Eye (tissue), 1 donor: ENCODE measurements around the gene ZNF641.

ENCODE experiments used
- DNase-seq: peaks from one replicate; pipeline ENCODE4 v3.0.0-alpha.2; 2015

Gene ZNF641

GRCh38 chr12:48350249-48351021, at the start of gene ZNF641:
ZNF641 (minus strand) TSS chr12:48350919; CDS start chr12:48348090, 2,829 bp downstream.
- DNase-seq: peak; percentile 82

- DNase-seq: no peak
Observed at GRCh38 chr12:48390026-48390425, 39.3 kb upstream of the ZNF641 start.

- no peak for DNase-seq
Observed at GRCh38 chr12:48389409-48389808, 38.7 kb upstream of the ZNF641 start.

- DNase-seq: no peak
Observed at GRCh38 chr12:48388938-48389337, 38.2 kb upstream of the ZNF641 start.

- no peak for DNase-seq
Observed at GRCh38 chr12:48388460-48388859, 37.7 kb upstream of the ZNF641 start.

- DNase-seq: no peak
Observed at GRCh38 chr12:48380596-48380995, 29.9 kb upstream of the ZNF641 start.

- no peak for DNase-seq
Observed at GRCh38 chr12:48379794-48380193, 29.1 kb upstream of the ZNF641 start.

GRCh38 chr12:48377646-48378045, 26.9 kb upstream of the ZNF641 start:
- DNase-seq: no peak

GRCh38 chr12:48374164-48374563, 23.4 kb upstream of the ZNF641 start:
- DNase-seq: no peak

- no peak for DNase-seq
Observed at GRCh38 chr12:48366131-48366530, 15.4 kb upstream of the ZNF641 start.

- no peak for DNase-seq
Observed at GRCh38 chr12:48361664-48362339, 11.1 kb upstream of the ZNF641 start.

- DNase-seq: no peak
Observed at GRCh38 chr12:48358937-48359513, 8.3 kb upstream of the ZNF641 start.

- DNase-seq: no peak
Observed at GRCh38 chr12:48356041-48356768, 5.5 kb upstream of the ZNF641 start.

GRCh38 chr12:48352157-48352760, 1.5 kb upstream of the ZNF641 start:
- no peak for DNase-seq

- peak; percentile 91 for DNase-seq
Observed at GRCh38 chr12:48351022-48351708, 446 bp upstream of the ZNF641 start.

- peak; percentile 17 for DNase-seq
Observed at GRCh38 chr12:48349471-48349870, 1.2 kb downstream of the ZNF641 start.

GRCh38 chr12:48342980-48343379, 7.7 kb downstream of the ZNF641 start:
- DNase-seq: no peak

GRCh38 chr12:48340943-48341342, 9.8 kb downstream of the ZNF641 start:
- DNase-seq: no peak

- DNase-seq: no peak
Observed at GRCh38 chr12:48339442-48340117, 11.1 kb downstream of the ZNF641 start.

- DNase-seq: no peak
Observed at GRCh38 chr12:48336564-48336963, 14.2 kb downstream of the ZNF641 start.

- no peak for DNase-seq
Observed at GRCh38 chr12:48336061-48336460, 14.7 kb downstream of the ZNF641 start.

GRCh38 chr12:48334808-48335207, 15.9 kb downstream of the ZNF641 start:
- no peak for DNase-seq
